Mesothelial cell of epicardium (in vitro differentiated cells): Measurements from ENCODE around the gene CDH26. TPM values are rescaled to one million over a fixed set of nuclear protein-coding genes. Genes with fewer than 3 reads are reported as not detected.

Experiments used
- DNase-seq, 2 experiments: peaks; one replicate each; pipeline ENCODE4 v3.0.0; 2021; ENCODE audit warnings: low spot score in 2 of 2; ENCODE audit not compliant: unreplicated experiment in 2 of 2
- H3K27ac Mint-ChIP-seq: 2 replicates; pipeline ENCODE4 v1.8.0; 2021; ENCODE audit warnings: mixed read lengths
- H3K27me3 Mint-ChIP-seq: 2 replicates; pipeline ENCODE4 v1.8.0; 2021; ENCODE audit warnings: low read depth, mixed read lengths
- H3K36me3 Mint-ChIP-seq: 2 replicates; pipeline ENCODE4 v1.8.0; 2021; ENCODE audit warnings: mixed read lengths
- H3K4me1 Mint-ChIP-seq: 2 replicates; pipeline ENCODE4 v1.8.0; 2021; ENCODE audit warnings: mixed read lengths
- H3K4me3 Mint-ChIP-seq: 2 replicates; pipeline ENCODE4 v1.8.0; 2021; ENCODE audit warnings: mild to moderate bottlenecking, moderate library complexity, mixed read lengths
- H3K9me3 Mint-ChIP-seq: 2 replicates; pipeline ENCODE4 v1.8.0; 2021; ENCODE audit warnings: mixed read lengths
- total RNA-seq: library from RNA; stranded (reverse); gene quantifications from 3 replicates; pipeline ENCODE4 v1.2.1, GENCODE V29; 2021
- TF ChIP-seq, protein P1 (sequence below): fragments of 200-600 bp; sonication (generic); IDR thresholded peaks from one replicate; pipeline ENCODE4 v1.5.0; 2021; ENCODE audit warnings: antibody characterized with exemption; ENCODE audit not compliant: unreplicated experiment

The CDH26 gene
- total RNA-seq, 1 donor from 2014 or later = 0.49 TPM

DNA sequence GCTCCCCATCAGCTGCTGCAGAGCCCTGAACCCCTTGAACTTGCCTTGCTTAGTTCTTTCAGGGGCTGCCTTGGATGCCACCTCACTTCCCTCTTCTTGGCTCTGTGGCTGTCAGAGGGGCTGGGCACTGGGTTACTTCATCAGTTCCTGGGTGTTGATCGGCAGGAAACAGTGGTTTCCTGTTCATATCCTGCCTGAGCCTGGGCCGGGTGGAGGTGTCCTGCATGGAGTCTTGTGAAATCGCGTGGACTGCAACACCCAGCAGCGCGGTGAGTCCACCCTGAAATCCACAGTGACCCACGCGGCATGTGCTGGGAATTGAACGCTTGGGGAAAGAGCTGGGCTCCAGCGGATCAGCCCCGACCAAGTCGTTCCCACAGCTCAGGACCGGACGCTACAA lies 97.5 kb downstream of the CDH26 start:
- Mint-ChIP-seq H3K4me1 (peaks cover 12% of the 10 kb centered on the region), H3K9me3 (no peaks in the 10 kb centered on the region), H3K36me3 (no peaks in the 10 kb centered on the region), H3K4me3 (no peak overlapping the region), H3K27ac (no peak overlapping the region), H3K27me3 (peaks cover 36% of the 10 kb centered on the region)
- TF ChIP-seq, protein P1, sequence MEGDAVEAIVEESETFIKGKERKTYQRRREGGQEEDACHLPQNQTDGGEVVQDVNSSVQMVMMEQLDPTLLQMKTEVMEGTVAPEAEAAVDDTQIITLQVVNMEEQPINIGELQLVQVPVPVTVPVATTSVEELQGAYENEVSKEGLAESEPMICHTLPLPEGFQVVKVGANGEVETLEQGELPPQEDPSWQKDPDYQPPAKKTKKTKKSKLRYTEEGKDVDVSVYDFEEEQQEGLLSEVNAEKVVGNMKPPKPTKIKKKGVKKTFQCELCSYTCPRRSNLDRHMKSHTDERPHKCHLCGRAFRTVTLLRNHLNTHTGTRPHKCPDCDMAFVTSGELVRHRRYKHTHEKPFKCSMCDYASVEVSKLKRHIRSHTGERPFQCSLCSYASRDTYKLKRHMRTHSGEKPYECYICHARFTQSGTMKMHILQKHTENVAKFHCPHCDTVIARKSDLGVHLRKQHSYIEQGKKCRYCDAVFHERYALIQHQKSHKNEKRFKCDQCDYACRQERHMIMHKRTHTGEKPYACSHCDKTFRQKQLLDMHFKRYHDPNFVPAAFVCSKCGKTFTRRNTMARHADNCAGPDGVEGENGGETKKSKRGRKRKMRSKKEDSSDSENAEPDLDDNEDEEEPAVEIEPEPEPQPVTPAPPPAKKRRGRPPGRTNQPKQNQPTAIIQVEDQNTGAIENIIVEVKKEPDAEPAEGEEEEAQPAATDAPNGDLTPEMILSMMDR = no peak
- no peak for DNase-seq

GRCh38 chr20:60056407-60057122 lies 98.3 kb downstream of the CDH26 start:
- no peaks in the 10 kb centered on the region for H3K36me3 Mint-ChIP-seq
- H3K4me1 Mint-ChIP-seq = peaks cover 12% of the 10 kb centered on the region
- H3K27me3 Mint-ChIP-seq = peaks cover 35% of the 10 kb centered on the region
- no peak overlapping the region for H3K27ac Mint-ChIP-seq
- TF ChIP-seq, protein P1 = no peak
- no peak overlapping the region for H3K4me3 Mint-ChIP-seq
- no peaks in the 10 kb centered on the region for H3K9me3 Mint-ChIP-seq
- DNase-seq = no peak

DNA sequence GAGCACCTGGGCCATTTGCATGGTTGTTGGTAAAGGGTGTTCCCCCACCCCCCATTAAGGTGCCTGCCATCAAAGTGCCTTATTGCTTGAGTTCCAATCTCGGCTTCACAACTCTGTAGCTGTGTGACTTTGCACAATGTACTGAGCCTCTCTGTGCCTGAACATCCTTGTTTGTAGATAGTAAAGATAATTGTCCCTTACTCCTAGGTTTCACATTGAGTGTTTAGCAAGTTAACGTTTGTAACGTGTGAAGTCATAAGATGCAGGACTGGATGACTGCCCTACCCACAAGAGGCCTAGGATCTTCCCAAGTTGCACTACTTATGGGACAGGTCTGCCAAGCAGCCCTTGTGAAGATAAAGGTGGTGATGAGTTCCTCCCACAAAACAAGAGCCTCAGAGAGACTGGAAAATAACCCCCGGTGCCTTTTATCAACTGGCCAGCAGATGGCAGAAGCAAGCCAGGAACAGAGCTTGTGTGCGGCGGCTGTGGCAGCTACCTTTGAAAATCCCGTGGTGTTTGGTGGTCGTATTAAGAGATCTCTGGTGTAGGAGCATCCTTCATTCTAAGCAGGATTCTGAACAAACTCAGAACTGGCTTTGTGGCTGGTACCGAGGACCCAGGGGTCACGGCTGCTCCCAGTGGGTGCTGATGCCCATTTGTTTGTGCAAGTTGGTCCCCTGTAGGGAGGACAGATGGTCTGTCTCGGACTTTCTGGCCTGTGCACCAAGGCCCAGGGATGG lies 99.1 kb downstream of the CDH26 start:
- TF ChIP-seq, protein P1 = peak; percentile 77
- H3K4me1 Mint-ChIP-seq = peaks cover 12% of the 10 kb centered on the region
- no peaks in the 10 kb centered on the region for H3K9me3 Mint-ChIP-seq
- H3K36me3 Mint-ChIP-seq = no peaks in the 10 kb centered on the region
- DNase-seq = peak in 1 of 2 experiments; percentile 67
- H3K27ac Mint-ChIP-seq = no peak overlapping the region
- H3K4me3 Mint-ChIP-seq = no peak overlapping the region
- H3K27me3 Mint-ChIP-seq = peaks cover 27% of the 10 kb centered on the region

- Mint-ChIP-seq H3K4me3 (no peak overlapping the region), H3K27me3 (peaks cover 20% of the 10 kb centered on the region), H3K9me3 (no peaks in the 10 kb centered on the region), H3K36me3 (no peaks in the 10 kb centered on the region), H3K27ac (peak overlapping the region; percentile 43), H3K4me1 (peaks cover 17% of the 10 kb centered on the region)
- DNase-seq = no peak
- TF ChIP-seq, protein P1 = no peak
Observed at GRCh38 chr20:60057866-60058807, 99.9 kb downstream of the CDH26 start.

- peaks cover 23% of the 10 kb centered on the region for H3K4me1 Mint-ChIP-seq
- peaks cover 12% of the 10 kb centered on the region for H3K27me3 Mint-ChIP-seq
- H3K9me3 Mint-ChIP-seq = no peaks in the 10 kb centered on the region
- H3K27ac Mint-ChIP-seq = no peak overlapping the region
- H3K36me3 Mint-ChIP-seq = no peaks in the 10 kb centered on the region
- DNase-seq = no peak
- TF ChIP-seq, protein P1 = no peak
- no peak overlapping the region for H3K4me3 Mint-ChIP-seq
Observed at GRCh38 chr20:60058879-60059278, 100.7 kb downstream of the CDH26 start.
